Brain microvascular endothelial cell (primary cell): ENCODE data around the gene NIPAL3.

Experiments used
- DNase-seq: peaks from one replicate; pipeline ENCODE4 v3.0.0-alpha.2; 2020
- H3K27ac ChIP-seq: fragments of 250-450 bp; sonication (Bioruptor Pico); 2 replicates; pipeline ENCODE4 v1.5.1; 2020; ENCODE audit warnings: mild to moderate bottlenecking, moderate library complexity
- H3K27me3 ChIP-seq: fragments of 250-450 bp; sonication (Bioruptor Pico); replicated peaks from 2 replicates; pipeline ENCODE4 v1.5.1; 2020; ENCODE audit warnings: mild to moderate bottlenecking
- H3K36me3 ChIP-seq: fragments of 250-450 bp; sonication (Bioruptor Pico); replicated peaks from 2 replicates; pipeline ENCODE4 v1.5.1; 2020; ENCODE audit warnings: mild to moderate bottlenecking
- H3K4me3 ChIP-seq: 2 replicates; pipeline ENCODE4 v1.5.1; 2011; ENCODE audit warnings: low read depth, mild to moderate bottlenecking, control low read depth, low read length, moderate library complexity
- CTCF ChIP-seq: IDR thresholded peaks from 2 replicates; pipeline ENCODE4 v1.5.1; 2011; ENCODE audit warnings: low read depth, mild to moderate bottlenecking, moderate library complexity, low read length, control low read depth, inconsistent platforms; ENCODE audit errors: missing control alignments
- in situ Hi-C: cut with HindIII; loops from 2 replicates; pipeline ENCODE4 v1.10.0; 2017; ENCODE audit warnings: low sequenced_read_pairs, low pct_ligation_motif_present

Gene NIPAL3

GRCh38 chr1:24502709-24503058 is 87.1 kb downstream of the NIPAL3 start, which contains the start of gene RCAN3:
Gene RCAN3, plus strand, starts transcription at chr1:24502836. Its CDS starts 11,537 bp downstream, at chr1:24514373.
- in situ Hi-C loops, result no loop called here
- Histone ChIP-seq H3K36me3 (no peaks in the 10 kb centered on the region), H3K27me3 (no peaks in the 10 kb centered on the region), H3K27ac (peak within 1 kb of the TSS; percentile 54), H3K4me3 (peak within 1 kb of the TSS; percentile 75)
- DNase-seq, result peak; percentile 70
- TF ChIP-seq CTCF, result no peak

- Histone ChIP-seq H3K27ac (no peak overlapping the region), H3K36me3 (no peaks in the 10 kb centered on the region), H3K27me3 (no peaks in the 10 kb centered on the region), H3K4me3 (peak overlapping the region; percentile 75)
- TF ChIP-seq CTCF, result no peak
- no peak for DNase-seq
- in situ Hi-C loops, result no loop called here
Measured at GRCh38 chr1:24503059-24503751, 87.6 kb downstream of the NIPAL3 start.

GRCh38 chr1:24503870-24504523 is 88.4 kb downstream of the NIPAL3 start:
- Histone ChIP-seq H3K36me3 (no peaks in the 10 kb centered on the region), H3K27ac (no peak overlapping the region), H3K4me3 (no peak overlapping the region), H3K27me3 (no peaks in the 10 kb centered on the region)
- no peak for TF ChIP-seq CTCF
- in situ Hi-C loops, result no loop called here
- DNase-seq, result no peak

GRCh38 chr1:24504560-24504959 is 89.0 kb downstream of the NIPAL3 start:
- in situ Hi-C loops, result no loop called here
- no peak for TF ChIP-seq CTCF
- Histone ChIP-seq H3K36me3 (no peaks in the 10 kb centered on the region), H3K27ac (no peak overlapping the region), H3K4me3 (no peak overlapping the region), H3K27me3 (no peaks in the 10 kb centered on the region)
- no peak for DNase-seq

- DNase-seq, result no peak
- Histone ChIP-seq H3K27me3 (no peaks in the 10 kb centered on the region), H3K36me3 (no peaks in the 10 kb centered on the region), H3K27ac (no peak overlapping the region), H3K4me3 (no peak overlapping the region)
- no peak for TF ChIP-seq CTCF
- in situ Hi-C loops, result no loop called here
Measured at GRCh38 chr1:24505816-24506215, 90.2 kb downstream of the NIPAL3 start.
